Endothelial cell of umbilical vein (primary cell): Measurements from ENCODE around the gene RELL1. TPM values are rescaled to one million over a fixed set of nuclear protein-coding genes. Genes with fewer than 3 reads are reported as not detected.

Experiments
- BruUV-seq: library from RNA; stranded (reverse); fragments of 400-500 nt; replicated peaks from 2 replicates; lab custom pipeline; 2021; lab: Mats Ljungman, UMichigan
- CTCF ChIA-PET: fragments of 300-600, 350-600 bp; sonication (Branson Sonifier 250); formaldehyde crosslinking; loops from one replicate; lab custom pipeline; 2021; ENCODE audit warnings: antibody characterized with exemption, inconsistent platforms; lab: Charles Lee
- POLR2A ChIA-PET: fragments of 300-600, 350-600 bp; sonication (Branson Sonifier 250); formaldehyde crosslinking; loops from one replicate; lab custom pipeline; 2021; ENCODE audit warnings: antibody characterized with exemption, inconsistent platforms; lab: Charles Lee
- DNase-seq: peaks from one replicate; pipeline ENCODE4 v3.0.0-alpha.2; 2011; ENCODE audit warnings: low read depth, low spot score
- FAIRE-seq: peaks from 2 replicates; lab custom pipeline; 2011; peaks lifted over from hg19 to GRCh38; lab: Jason Lieb, UNC
- H2AFZ ChIP-seq: 2 replicates; pipeline ENCODE4 v1.6.0; 2012; ENCODE audit warnings: low read depth, low read length, control low read depth, inconsistent platforms
- H3K27ac ChIP-seq: 2 replicates; pipeline ENCODE4 v1.5.1; 2011; ENCODE audit warnings: low read depth, mild to moderate bottlenecking, control low read depth, low read length, moderate library complexity; ENCODE audit not compliant: insufficient read depth
- H3K27me3 ChIP-seq, 2 experiments: 2 replicates each; pipeline versions ENCODE4 v1.6.0 to v1.6.1; 2011; ENCODE audit warnings: low read length in 2 of 2, mixed read lengths in 1 of 2; ENCODE audit not compliant: control insufficient read depth in 2 of 2, insufficient read depth in 2 of 2
- H3K36me3 ChIP-seq, 2 experiments: 2 replicates in 1 of 2; 3 replicates in 1 of 2; pipeline ENCODE4 v1.5.1; 2011; ENCODE audit warnings: low read length in 2 of 2, mild to moderate bottlenecking in 1 of 2, moderate library complexity in 1 of 2; ENCODE audit not compliant: control insufficient read depth in 2 of 2, insufficient read depth in 2 of 2; ENCODE audit errors: extremely low read depth in 1 of 2
- H3K4me1 ChIP-seq: 3 replicates; pipeline ENCODE4 v1.5.1; 2011; ENCODE audit warnings: mild to moderate bottlenecking, low read length; ENCODE audit not compliant: control insufficient read depth, insufficient read depth; ENCODE audit errors: extremely low read depth
- H3K4me2 ChIP-seq: 2 replicates; pipeline ENCODE4 v1.6.1; 2011; ENCODE audit warnings: low read length, control low read depth, mixed read lengths; ENCODE audit not compliant: insufficient read depth
- H3K4me3 ChIP-seq, 3 experiments: fragments of 200-600 bp in 1 of 3; sonication (generic), shearing (Covaris generic) in 1 of 3; replicated peaks in 1 of 3; 2 replicates each; pipeline ENCODE4 v1.5.1; 2011 to 2016; ENCODE audit warnings: control low read depth in 3 of 3, low read length in 3 of 3, mild to moderate bottlenecking in 2 of 3, inconsistent platforms in 1 of 3, low read depth in 1 of 3, moderate library complexity in 1 of 3; ENCODE audit not compliant: insufficient read depth in 1 of 3
- H3K79me2 ChIP-seq: 2 replicates; pipeline ENCODE4 v1.6.0; 2012; ENCODE audit warnings: low read length, inconsistent platforms; ENCODE audit not compliant: control insufficient read depth, insufficient read depth
- H3K9ac ChIP-seq: replicated peaks from 2 replicates; pipeline ENCODE3; 2011; ENCODE audit warnings: low read length, control low read depth; ENCODE audit not compliant: insufficient read depth; ENCODE audit errors: extremely low read depth
- H3K9me1 ChIP-seq: replicated peaks from 3 replicates; pipeline ENCODE4 v1.6.0; 2011; ENCODE audit warnings: mild to moderate bottlenecking, low read length; ENCODE audit not compliant: control insufficient read depth, insufficient read depth; ENCODE audit errors: extremely low read depth
- H3K9me3 ChIP-seq: replicated peaks from 2 replicates; pipeline ENCODE4 v1.5.1; 2012; ENCODE audit warnings: low read length, inconsistent platforms; ENCODE audit not compliant: control insufficient read depth, insufficient read depth
- H4K20me1 ChIP-seq: replicated peaks from 2 replicates; pipeline ENCODE3; 2011; ENCODE audit warnings: mild to moderate bottlenecking, low read length; ENCODE audit not compliant: control insufficient read depth, insufficient read depth; ENCODE audit errors: extremely low read depth
- CTCF ChIP-seq, 2 donors: IDR thresholded peaks; 1 replicate in 1 of 2; 2 replicates in 1 of 2; pipeline ENCODE4 v1.5.1; 2011; ENCODE audit warnings: low read length in 2 of 2, mild to moderate bottlenecking in 2 of 2, moderate library complexity in 2 of 2, control low read depth in 1 of 2, inconsistent platforms in 1 of 2, low read depth in 1 of 2; ENCODE audit not compliant: insufficient read depth in 1 of 2; ENCODE audit errors: extremely low read depth in 1 of 2
- EZH2 ChIP-seq: IDR thresholded peaks from 2 replicates; pipeline ENCODE4 v1.6.1; 2012; ENCODE audit warnings: borderline replicate concordance, low read depth, mild to moderate bottlenecking, moderate library complexity, low read length, inconsistent platforms; ENCODE audit not compliant: severe bottlenecking
- FOS ChIP-seq: IDR thresholded peaks from 2 replicates; pipeline ENCODE4 v1.6.1; 2011; ENCODE audit warnings: mild to moderate bottlenecking, low read length, moderate library complexity, borderline replicate concordance; ENCODE audit not compliant: insufficient read depth
- GATA2 ChIP-seq: IDR thresholded peaks from 2 replicates; pipeline ENCODE4 v1.7.0; 2011; ENCODE audit warnings: low read depth, mild to moderate bottlenecking, moderate library complexity, mixed read lengths, low read length; ENCODE audit not compliant: insufficient read length, insufficient read depth
- JUN ChIP-seq: IDR thresholded peaks from 2 replicates; pipeline ENCODE4 v1.6.1; 2011; ENCODE audit warnings: borderline replicate concordance, low read depth; ENCODE audit not compliant: insufficient read length, insufficient read depth
- MAX ChIP-seq: IDR thresholded peaks from 2 replicates; pipeline ENCODE4 v1.6.1; 2011; ENCODE audit not compliant: insufficient read depth, insufficient read length
- MYC ChIP-seq: IDR thresholded peaks from one replicate; pipeline ENCODE4 v1.6.1; 2011; ENCODE audit warnings: mild to moderate bottlenecking, low read depth, low read length
- POLR2A ChIP-seq: IDR thresholded peaks from 2 replicates; pipeline ENCODE4 v1.6.1; 2012; ENCODE audit warnings: low read depth, mild to moderate bottlenecking, control low read depth, low read length
- POLR2AphosphoS5 ChIP-seq: IDR thresholded peaks from 2 replicates; pipeline ENCODE4 v1.6.1; 2012; ENCODE audit warnings: low read depth, mild to moderate bottlenecking, control low read depth, low read length, moderate library complexity; ENCODE audit not compliant: insufficient read depth
- dilution Hi-C: fragments of 300-500 bp; cut with MboI; formaldehyde crosslinking; loops from one replicate; pipeline ENCODE4 v1.15.0; 2019; ENCODE audit warnings: low sequenced_read_pairs; ENCODE audit not compliant: extremely low pct_ligation_motif_present
- intact Hi-C: fragments of 100-400 bp; cut with micrococcal nuclease; formaldehyde crosslinking; loops from one replicate; pipeline ENCODE4 v1.10.0; 2022
- polyA plus RNA-seq, 4 experiments: library from polyadenylated mRNA; depleted of rRNA in 3 of 4; stranded (reverse) in 3 of 4; unstranded in 1 of 4; fragments of >200 nt; gene quantifications; 2 replicates each; pipeline versions ENCODE4 v1.2.1 to v1.2.3, GENCODE V29; 2011 to 2012; ENCODE audit warnings: missing spikeins in 1 of 4
- total RNA-seq: library from RNA; stranded (reverse); gene quantifications from 2 replicates; pipeline ENCODE4 v1.2.3, GENCODE V29; 2021

RELL1 gene
- total and polyA plus RNA-seq, 2 donors (not counting 3 experiments of a cell fraction or from before 2014, with no cell fraction given), result 20.8 to 91.7 TPM

- Histone ChIP-seq H4K20me1 (no peaks in the 10 kb centered on the region), H3K4me2 (no peak overlapping the region), H3K79me2 (no peaks in the 10 kb centered on the region), H3K27ac (no peak overlapping the region), H3K4me3 (no peak overlapping the region), H3K4me1 (no peaks in the 10 kb centered on the region), H3K9me3 (no peaks in the 10 kb centered on the region), H3K27me3 (no peaks in the 10 kb centered on the region), H3K9ac (no peak overlapping the region), H2AFZ (no peak overlapping the region), H3K9me1 (no peaks in the 10 kb centered on the region), H3K36me3 (no peaks in the 10 kb centered on the region)
- BruUV-seq, result no TSS peak
- no peak for DNase-seq
- intact Hi-C loops (no loop called here), dilution Hi-C loops (no loop called here)
- TF ChIP-seq FOS (no peak), MAX (no peak), JUN (no peak), GATA2 (no peak), EZH2 (no peak), POLR2A (no peak), POLR2AphosphoS5 (no peak), CTCF (IDR thresholded peaks at IDR 0.05; ENCODE audit: extremely low read depth in 1 of 2, insufficient read depth in 1 of 2, low read depth in 1 of 2, low read length in 2 of 2) (no peak), MYC (no peak)
- CTCF ChIA-PET, result no interaction called here
- POLR2A ChIA-PET, result no interaction called here
- FAIRE-seq, result no peak
These were observed 6.9 kb upstream of the RELL1 start for GRCh38 chr4:37693030-37693429.
